Stimulated activated CD8-positive, alpha-beta memory T cell treated with anti-CD3 and anti-CD28 coated beads, Interleukin-7, amount 100 ng/mL, for 48 hours (primary cell): ENCODE measurements around the gene CARHSP1.
"Not testable (repeated sequence)": the region's sequence is repeated elsewhere in the genome, so short reads cannot be mapped to it uniquely, and the experiment has no call there.

Source experiments
- DNase-seq, 2 donors: peaks; one replicate each; pipeline ENCODE4 v3.0.0-alpha.2; 2020; ENCODE audit warnings: low read depth in 1 of 2; ENCODE audit errors: extremely low read depth in 1 of 2

The CARHSP1 gene

DNA sequence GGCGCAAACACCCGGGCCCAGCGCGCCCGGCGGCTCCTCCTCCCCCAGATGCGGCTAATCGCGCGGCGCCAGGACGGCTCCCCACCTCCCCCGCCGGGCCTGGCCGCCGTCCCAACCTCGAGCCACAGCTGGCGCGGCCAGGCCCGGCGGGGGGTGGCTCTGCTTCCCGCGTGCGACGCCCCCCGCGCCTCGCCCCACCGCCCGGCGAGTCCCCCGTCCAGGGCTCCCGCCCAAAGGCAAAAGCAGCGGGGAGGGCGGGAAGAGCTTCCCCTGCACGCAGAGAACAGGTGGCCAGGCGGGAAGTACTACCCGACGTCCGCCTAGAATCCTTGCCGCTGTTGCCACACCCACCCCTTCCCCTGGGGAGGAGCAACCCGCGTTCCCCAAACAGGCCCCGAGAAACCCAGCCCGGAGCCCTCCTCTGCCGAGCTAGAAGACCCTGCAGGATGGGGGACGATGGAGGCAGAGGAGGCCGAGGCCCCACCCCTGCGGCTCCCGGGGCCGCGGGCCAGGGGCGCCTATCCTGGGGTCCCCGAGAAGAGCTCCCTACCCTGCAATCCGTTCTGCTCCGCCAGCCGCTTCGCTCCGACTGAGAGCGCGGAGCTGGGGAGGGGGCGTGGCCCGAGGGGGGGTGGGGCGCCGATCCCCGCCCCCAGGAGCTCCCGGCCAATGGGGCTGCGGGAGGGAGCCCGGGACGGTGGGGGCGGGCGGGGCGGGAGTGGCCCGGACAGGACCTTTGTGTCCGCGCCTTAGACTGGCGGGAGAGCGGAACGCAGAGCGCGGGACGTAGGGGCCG is at the start of gene CARHSP1:
TSS of gene CARHSP1 (minus strand) at position 591 of the 796 bp plus-strand sequence. CDS start 9,678 bp downstream, outside the sequence.
- DNase-seq = peak; percentile 76 to 84

DNA sequence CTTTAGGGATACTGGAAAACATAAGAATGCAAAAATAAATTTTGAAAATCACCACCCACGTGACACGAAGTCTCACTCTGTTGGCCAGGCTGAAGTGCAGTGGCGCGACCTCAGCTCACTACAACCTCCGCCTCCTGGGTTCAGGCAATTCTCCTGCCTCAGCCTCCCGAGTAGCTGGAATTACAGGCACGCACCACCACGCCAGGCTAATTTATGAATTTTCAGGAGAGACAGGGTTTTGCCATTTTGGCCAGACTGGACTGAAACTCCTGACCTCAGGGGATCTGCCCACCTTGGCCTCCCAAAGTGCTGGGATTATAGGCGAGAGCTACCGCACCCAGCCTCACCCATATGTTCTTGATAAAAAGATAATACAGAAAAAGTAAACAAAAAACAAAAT is 48.5 kb upstream of the CARHSP1 start:
- DNase-seq = not testable (repeated sequence)

DNA sequence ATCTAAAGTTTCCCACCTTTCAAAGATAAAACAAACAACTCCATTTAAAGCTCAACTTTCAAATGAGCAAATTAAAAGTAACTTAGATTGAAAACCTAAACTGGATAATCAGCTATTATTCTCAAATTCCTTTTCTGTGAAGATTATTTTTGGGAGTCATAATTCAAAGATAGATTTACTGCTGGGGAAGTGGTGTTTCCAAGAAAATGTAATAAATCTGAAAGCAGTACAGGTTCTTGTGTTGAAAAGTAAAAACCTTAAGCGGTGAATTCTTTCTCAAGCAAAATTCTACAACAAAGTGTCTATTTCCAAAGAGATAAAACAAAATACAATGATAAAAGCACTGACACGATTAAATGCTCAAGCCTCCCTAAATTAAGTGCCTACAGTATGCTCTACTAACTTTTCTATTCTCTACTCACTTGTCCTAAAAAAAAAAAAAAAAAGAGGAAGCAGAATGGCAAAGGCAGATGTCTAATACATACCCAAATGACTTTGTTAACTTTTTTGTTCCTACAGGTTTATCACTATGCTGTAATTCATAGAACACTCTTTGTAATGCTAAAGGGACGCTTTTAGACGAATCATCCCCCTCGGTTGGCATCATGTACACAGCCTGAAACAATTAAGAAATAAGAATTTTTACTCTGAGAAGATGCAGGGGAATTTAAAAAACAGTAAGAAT is 47.9 kb upstream of the CARHSP1 start:
- DNase-seq = no peak

DNA sequence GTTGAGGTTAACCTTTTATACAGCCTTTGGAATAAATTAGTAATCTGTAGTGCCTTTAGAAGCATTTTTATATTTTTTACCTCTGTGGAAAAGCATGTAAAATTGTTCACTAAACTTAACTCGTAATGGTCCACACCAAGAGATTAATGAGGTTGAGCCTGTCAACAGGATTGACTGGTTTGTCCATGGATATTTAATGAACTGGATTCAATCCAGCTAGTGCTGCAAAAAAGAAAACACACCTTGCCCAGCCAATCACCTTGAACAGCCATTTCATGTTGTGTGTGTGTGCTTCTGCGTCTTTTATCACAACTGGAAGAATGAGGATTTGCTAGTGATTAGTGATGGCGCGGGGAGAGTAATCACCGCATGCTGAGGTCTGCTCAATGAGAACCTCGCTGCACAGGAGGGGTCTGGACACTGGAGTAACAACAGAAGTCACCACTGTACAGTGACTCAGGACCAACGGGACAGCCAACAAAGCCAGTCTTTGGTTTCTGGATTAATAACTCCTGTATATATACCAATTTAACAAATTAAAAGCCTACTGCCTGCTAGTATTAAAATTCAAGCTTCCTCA is 47.0 kb upstream of the CARHSP1 start:
- no peak for DNase-seq

DNA sequence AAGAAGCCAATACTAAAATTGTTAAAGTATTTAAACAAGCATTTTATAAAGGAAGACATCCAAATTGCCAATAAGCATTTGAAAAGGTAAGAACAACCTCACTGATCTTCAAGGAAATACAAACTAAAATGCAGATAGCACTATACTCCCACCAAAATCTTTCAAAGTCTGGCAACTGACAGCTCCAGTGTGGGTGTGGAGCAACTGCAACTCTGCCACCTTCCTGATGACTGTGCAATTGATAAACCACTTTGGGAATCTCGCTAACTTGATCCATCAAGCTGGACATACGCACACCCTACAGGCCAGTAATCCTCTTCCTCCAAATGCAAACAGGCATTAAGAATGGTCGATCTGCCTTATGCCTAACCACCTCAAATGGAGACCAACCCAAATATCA is 45.3 kb upstream of the CARHSP1 start:
- DNase-seq = no peak

DNA sequence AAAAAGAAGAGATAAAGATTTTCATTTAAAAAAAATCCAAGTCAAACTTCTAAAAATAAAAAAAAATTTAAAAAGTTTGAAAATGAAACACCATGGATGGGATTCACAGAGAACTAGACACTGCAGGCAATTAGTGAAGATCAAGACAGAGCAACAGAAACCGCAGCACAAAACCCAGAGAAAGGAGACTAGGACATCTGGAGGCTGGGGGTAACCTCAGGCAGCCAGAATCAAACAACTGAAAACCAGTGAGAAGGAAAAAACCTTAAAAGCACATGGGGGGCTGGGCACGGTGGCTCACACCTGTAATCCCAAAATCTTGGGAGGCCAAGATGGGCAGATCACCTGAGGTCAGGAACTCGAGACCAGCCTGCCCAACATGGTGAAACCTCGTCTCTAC is 44.0 kb upstream of the CARHSP1 start:
- DNase-seq = no peak

DNA sequence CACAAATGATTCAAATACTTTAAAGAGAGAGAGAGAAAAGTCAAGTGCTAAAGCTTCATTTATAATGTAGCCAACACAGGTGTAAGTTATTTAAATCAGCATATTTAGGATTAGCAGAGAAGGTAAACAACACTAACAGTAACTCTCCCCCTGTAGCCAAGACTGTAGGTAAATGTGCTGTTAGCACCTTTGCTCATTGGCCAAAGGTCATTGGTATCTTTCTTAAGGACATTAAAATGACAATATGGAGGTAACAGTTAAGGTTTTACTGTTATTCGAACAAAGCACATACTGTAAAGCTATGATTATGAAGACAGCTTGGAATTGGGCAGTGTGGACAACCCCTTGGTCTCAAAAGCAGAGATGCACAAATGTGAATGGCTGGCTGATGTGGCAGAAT is 42.0 kb upstream of the CARHSP1 start:
- no peak for DNase-seq

DNA sequence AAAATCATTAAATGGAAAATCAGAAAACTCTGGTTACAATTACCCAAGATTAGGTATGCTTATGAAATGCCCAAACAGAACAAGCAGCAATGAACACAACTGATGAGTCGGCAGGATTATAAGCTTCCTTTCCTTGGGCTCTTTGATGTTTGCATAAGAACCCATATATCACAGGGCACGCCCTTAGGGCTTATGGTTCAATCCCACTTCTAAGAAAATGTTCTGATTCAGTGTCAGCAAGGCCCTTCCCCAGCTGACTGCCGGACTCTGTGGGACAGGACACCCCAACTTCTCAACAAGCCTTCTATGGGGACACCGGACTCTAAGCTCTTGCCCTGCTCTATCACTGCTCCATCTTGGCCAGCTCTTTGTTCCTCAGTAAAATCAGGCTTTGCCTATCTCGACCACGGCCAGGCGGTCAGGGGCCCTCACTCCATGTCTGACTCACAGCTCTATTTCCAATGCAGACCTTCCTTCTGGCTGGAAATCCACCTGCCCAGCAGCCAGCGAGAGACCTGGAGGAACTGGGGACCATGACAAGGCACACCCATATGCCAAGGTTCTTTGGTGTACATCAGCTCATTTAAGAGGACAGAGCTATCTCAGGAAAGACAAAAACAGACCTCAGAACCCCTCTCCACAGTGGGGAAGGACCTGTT is 40.1 kb upstream of the CARHSP1 start:
- no peak for DNase-seq

DNA sequence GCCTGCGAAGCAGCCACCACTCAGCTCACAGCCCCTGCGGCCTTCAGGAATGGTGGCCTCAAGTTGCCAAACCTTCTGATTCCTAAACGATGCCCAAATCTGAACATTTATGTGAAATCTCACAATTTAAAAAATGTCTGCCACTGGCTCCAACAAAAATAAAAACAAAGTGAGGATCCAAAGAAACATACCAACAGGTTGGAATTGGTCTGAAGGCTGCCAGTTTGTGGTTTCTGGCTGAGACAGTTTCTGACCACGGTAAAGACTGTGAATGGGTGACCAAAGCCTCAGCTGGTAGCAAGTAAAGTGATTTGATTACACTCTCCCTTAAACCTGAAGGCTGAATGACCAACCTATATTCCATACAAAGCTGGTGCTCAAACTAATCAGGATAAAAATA is 38.3 kb upstream of the CARHSP1 start:
- DNase-seq = no peak

DNA sequence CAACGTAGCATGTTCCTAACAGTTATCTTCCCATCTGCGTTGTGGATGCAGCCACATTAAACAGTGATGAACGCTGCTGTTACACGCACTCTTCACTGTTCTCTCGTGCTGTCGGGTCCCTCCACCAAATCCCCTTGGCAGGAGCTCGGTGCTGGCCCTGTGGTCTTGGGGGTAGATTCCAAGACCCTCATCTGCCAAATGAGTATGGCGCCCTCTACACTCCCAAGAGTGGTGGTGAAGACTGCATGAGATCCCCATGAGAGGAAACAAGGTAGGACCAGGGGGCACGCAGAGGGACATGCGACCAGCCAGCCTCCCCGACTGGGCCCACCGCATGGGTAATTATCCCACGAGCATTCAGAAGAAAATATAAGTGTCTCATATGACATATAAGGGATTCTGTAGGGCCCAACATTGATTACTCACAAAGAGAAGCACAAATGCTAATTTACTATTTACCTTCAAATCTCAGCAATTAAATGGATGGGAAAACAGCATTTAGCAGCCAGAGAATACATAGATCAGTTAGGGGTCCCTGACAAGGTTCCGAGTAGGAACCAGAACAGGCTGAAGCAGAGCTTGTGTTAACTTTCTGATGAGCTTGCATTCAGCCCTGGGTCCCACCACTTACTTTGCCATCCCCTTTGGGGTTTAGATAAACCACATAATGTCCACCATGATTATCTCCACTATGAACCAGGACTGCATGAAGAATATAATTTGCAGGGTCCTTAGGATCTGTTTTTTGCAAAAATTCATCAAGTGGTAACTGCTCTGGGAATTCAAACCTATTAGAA is 37.2 kb upstream of the CARHSP1 start:
- no peak for DNase-seq

DNA sequence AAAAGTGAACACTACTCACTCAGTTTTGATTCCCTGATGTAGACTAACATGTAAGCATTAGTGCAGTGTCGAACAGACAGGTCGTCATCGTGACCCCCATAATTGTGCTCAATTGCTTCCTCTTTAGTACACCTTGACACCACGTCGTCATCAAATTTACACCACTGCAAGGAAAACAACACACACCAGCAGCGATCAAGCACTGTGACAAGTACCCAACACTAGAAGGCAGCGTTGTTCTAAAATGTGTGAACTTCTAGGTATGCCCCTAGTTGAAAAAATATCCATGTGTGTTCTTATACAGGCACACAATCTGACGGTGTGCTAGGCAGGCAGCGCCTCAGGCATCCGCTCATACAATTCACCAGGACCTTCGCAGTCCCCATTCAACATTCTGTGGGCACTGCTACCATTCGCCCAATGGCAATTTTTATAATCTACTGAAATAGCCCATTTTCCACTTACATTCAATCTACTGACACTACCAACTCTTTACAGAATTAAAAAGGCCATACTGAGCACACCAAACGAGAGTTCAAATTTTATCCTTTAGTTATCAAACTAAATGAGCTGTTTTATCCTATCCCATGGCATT is 36.5 kb upstream of the CARHSP1 start:
- DNase-seq = no peak

DNA sequence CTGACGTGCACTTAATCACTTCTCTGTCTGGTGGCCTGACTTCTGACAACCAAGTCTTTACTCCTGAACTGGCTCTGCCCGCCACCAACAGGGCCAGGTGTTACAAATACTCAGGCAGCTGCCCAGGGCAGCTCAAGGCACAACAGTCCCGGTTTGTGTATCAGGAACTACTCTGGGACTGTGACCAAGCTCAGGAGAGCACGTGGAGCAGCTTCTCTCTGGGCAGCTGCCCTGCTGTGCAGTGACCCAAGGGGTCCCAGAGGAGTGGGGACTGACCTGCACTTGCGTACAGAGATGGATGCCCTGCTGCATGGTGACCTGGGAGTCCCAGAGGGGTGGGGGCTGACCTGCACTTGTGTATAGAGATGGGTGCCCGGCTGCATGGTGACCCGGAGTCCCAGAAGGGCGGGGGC is 35.2 kb upstream of the CARHSP1 start:
- no peak for DNase-seq

DNA sequence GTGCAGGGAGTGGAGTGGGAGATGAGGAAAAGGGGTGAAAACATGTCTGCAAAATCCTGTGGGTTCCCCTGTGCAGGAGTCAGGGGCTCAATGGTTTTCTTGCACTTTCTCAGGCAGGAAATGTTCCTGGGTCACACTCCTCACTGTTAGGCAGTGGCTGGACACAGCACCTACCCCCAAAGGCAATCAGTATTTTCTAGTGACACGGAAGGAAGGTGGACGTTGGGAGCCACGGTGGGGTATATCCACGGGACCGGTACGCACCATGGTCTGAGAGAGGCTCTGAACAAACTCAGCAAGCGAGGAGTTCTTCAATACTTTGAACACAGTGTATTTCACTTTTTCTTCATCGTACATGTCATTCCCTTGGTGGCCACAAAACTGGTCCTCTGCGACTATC is 34.2 kb upstream of the CARHSP1 start:
- no peak for DNase-seq

DNA sequence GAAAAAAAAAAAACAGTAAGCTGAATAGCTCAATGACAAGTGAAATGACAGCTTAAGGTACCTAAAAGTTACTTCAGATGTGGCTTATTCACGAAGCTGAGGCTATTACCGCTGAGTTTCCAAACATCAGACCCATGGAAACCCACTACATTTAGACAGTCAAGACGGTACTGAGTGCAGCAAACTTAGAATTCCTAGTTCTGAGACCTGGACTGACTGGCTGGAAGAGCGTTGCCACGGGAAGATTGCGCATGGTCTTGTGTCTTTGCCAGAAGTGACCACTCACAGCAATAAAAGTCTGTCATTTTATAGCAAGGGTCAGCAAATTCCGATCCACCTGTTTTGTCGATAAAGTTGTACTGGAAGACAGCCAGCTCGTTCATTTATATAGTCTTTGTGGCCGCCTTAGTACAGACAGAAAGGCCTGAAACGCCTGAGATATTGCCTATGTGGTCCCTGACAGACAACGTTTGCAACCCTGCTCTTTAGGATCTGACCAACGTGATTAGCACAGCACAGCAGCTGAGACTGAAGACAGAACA is 32.6 kb upstream of the CARHSP1 start:
- no peak for DNase-seq

DNA sequence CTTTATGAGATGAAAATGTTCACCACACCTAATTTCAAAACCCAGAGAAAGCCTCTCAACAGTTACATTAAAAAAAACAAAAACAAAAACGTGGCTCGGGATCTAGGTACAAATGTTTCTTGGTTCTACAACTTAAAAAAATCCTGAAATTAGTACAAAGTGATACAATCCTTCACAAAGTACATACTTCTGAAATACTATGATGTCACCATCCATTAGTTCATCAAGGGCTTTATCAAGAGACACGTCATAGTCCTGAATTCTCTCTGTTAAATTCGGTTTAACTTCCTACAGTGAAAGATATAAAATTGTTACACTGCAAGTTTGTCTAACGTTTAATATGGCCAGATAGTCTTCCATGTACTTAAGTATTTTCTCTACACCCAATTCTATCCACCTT is 31.5 kb upstream of the CARHSP1 start:
- DNase-seq = no peak

DNA sequence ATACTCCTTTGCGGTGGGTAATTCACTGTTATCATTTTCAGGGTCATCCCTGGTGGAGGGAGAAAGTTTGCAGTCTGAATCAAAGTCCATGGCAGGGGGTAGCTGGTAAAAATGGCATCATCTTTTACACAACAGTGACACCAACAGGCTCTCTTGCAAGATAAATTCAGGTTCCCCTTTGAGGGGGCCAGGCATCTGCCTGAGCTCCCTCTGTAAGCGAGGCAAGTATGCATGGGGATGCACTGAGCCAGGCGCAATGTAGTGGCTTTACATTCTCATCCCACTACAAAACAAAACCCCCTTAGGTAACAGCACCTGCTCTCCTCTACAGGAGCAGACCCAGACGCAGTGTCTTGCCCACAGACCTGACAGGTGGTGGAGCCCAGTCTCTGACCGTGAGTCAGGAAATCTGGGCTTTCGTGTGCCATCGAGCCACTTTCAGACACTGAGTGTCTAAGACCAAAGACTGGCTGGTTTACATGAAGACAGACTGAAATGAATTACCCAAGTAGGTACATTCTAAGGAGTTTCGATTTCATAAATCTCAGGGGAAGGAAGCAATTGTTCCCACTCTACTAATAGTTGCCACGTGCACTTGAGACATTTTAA is 31.0 kb upstream of the CARHSP1 start:
- DNase-seq = no peak

DNA sequence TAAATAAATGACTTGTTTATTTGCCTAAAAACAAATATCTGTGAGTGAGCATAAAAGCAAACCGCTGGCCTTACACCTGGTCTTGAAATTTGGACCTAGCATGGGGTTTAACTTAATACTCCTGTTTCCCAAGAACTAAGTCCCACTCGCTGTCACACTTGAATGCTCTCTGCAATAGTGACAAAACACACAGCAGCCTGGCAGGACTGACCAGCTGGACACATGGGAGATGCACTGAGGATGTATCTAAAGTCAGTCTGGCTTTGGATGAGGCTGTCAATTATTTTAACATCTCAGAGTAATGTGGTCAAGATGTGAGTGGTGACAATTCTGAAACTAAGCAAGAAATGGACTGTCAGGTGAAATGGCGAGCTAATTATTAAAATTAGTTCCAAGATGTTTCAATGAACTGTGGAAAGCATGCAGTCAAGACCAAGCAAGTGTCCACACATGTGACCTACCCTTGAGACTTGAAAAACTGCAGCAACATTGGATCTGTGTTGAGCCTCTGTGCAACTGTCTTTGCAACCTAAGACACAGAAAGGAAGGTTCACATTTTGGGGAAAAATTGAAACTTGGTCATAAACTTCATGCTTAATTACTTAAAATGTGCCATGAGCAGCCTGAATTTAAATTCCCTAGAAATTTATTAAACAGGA is 30.0 kb upstream of the CARHSP1 start:
- DNase-seq = no peak

DNA sequence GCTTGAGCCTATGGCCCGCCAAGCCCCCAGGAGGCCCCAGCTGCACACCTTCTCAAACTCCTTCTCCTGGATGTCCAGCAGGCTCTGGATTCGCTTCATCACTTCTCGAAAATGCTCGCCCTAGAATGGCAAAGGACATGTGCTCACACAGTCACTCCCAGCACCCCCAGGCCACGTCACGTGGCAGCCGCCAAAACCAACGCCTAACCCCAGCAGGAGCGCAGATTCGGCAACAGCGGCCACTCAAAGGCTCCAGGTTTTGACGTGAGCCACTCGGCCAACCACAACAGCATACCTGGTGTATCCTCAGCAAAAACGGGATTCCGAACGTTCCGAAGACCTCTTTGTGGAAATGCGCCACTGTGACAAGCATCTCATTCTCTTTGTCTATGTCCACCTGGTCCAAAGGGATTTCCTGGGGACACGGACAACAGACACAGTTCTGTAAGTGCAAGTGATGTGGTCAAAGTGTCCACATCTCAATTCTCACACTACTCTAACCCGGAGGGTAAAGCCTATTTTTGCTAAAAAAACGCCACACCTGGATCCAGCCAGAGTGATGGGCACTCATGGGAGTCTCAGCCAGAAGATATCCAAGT is 26.0 kb upstream of the CARHSP1 start:
- DNase-seq = no peak
